Mesenchymal stem cell (in vitro differentiated cells and primary cell): Measurements from ENCODE around the gene CYP26A1.
"Not testable (repeated sequence)": the region's sequence is repeated elsewhere in the genome, so short reads cannot be mapped to it uniquely, and the experiment has no call there.

Experiments
- DNase-seq: peaks from one replicate; pipeline ENCODE4 v3.0.0-alpha.2; 2013
- H2AFZ ChIP-seq: one replicate; pipeline ENCODE4 v1.6.1; 2013; ENCODE audit warnings: low read depth, mild to moderate bottlenecking, control low read depth, inconsistent platforms, low read length, moderate library complexity
- H2AK5ac ChIP-seq: 2 replicates; pipeline ENCODE4 v1.6.1; 2013; ENCODE audit warnings: low read length, moderate library complexity, mild to moderate bottlenecking, inconsistent platforms; ENCODE audit not compliant: severe bottlenecking
- H2BK120ac ChIP-seq: one replicate; pipeline ENCODE4 v1.6.1; 2013; ENCODE audit warnings: low read depth, mild to moderate bottlenecking, inconsistent platforms, low read length, moderate library complexity
- H2BK12ac ChIP-seq, 2 experiments: one replicate each; pipeline ENCODE4 v1.6.1; 2013; ENCODE audit warnings: inconsistent platforms in 2 of 2, low read length in 2 of 2, mild to moderate bottlenecking in 2 of 2, moderate library complexity in 2 of 2, control low read depth in 1 of 2
- H2BK15ac ChIP-seq: one replicate; pipeline ENCODE4 v1.6.1; 2013; ENCODE audit warnings: mild to moderate bottlenecking, low read depth, inconsistent platforms; ENCODE audit not compliant: poor library complexity, severe bottlenecking
- H2BK5ac ChIP-seq: 2 replicates; pipeline ENCODE4 v1.6.1; 2013; ENCODE audit warnings: low read depth, mild to moderate bottlenecking, low read length, control low read depth, inconsistent platforms; ENCODE audit not compliant: poor library complexity, severe bottlenecking
- H3K14ac ChIP-seq, 2 experiments: one replicate each; pipeline ENCODE4 v1.6.1; 2013; ENCODE audit warnings: inconsistent platforms in 2 of 2, low read length in 2 of 2, control low read depth in 1 of 2, mild to moderate bottlenecking in 1 of 2, moderate library complexity in 1 of 2
- H3K18ac ChIP-seq, 2 experiments: one replicate each; pipeline ENCODE4 v1.6.1; 2013; ENCODE audit warnings: inconsistent platforms in 2 of 2, low read length in 2 of 2, control low read depth in 1 of 2, low read depth in 1 of 2, mild to moderate bottlenecking in 1 of 2
- H3K23ac ChIP-seq, 2 experiments: one replicate each; pipeline ENCODE4 v1.6.1; 2013; ENCODE audit warnings: inconsistent platforms in 2 of 2, low read length in 2 of 2, mild to moderate bottlenecking in 2 of 2, moderate library complexity in 2 of 2, control low read depth in 1 of 2
- H3K27ac ChIP-seq: 2 replicates; pipeline ENCODE4 v1.5.1; 2013; ENCODE audit warnings: mild to moderate bottlenecking, moderate library complexity, low read length, control low read depth, inconsistent platforms; ENCODE audit not compliant: poor library complexity, severe bottlenecking
- H3K27me3 ChIP-seq, 2 experiments: 2 replicates each; pipeline versions ENCODE4 v1.6.1 to v1.7.0; 2013; ENCODE audit warnings: low read length in 2 of 2, mild to moderate bottlenecking in 2 of 2, moderate library complexity in 2 of 2, control low read depth in 1 of 2, inconsistent platforms in 1 of 2; ENCODE audit not compliant: control insufficient read depth in 1 of 2, insufficient read depth in 1 of 2
- H3K36me3 ChIP-seq, 2 experiments: 2 replicates each; pipeline versions ENCODE4 v1.6.1 to v1.7.0; 2013; ENCODE audit warnings: low read length in 2 of 2, control low read depth in 1 of 2, inconsistent platforms in 1 of 2, low read depth in 1 of 2, mild to moderate bottlenecking in 1 of 2; ENCODE audit not compliant: insufficient read depth in 2 of 2, control insufficient read depth in 1 of 2
- H3K4ac ChIP-seq, 2 experiments: one replicate each; pipeline ENCODE4 v1.6.1; 2013; ENCODE audit warnings: inconsistent platforms in 2 of 2, low read length in 2 of 2, mild to moderate bottlenecking in 2 of 2, moderate library complexity in 2 of 2, control low read depth in 1 of 2, low read depth in 1 of 2
- H3K4me1 ChIP-seq: 2 replicates; pipeline ENCODE4 v1.6.1; 2013; ENCODE audit warnings: low read depth, low read length, control low read depth; ENCODE audit not compliant: control insufficient read depth, insufficient read depth
- H3K4me2 ChIP-seq: 2 replicates; pipeline ENCODE4 v1.6.1; 2013; ENCODE audit warnings: low read length, mild to moderate bottlenecking, inconsistent platforms; ENCODE audit not compliant: poor library complexity, severe bottlenecking
- H3K4me3 ChIP-seq, 2 experiments: 2 replicates each; pipeline versions ENCODE4 v1.5.1 to v1.7.0; 2013; ENCODE audit warnings: low read length in 2 of 2, mild to moderate bottlenecking in 2 of 2, control low read depth in 1 of 2, low read depth in 1 of 2; ENCODE audit not compliant: insufficient read depth in 1 of 2
- H3K79me1 ChIP-seq: replicated peaks from 2 replicates; pipeline ENCODE4 v1.6.1; 2013; ENCODE audit warnings: mild to moderate bottlenecking, control low read depth, low read length, inconsistent platforms; ENCODE audit not compliant: poor library complexity, severe bottlenecking
- H3K9ac ChIP-seq: 2 replicates; pipeline ENCODE4 v1.7.0; 2013; ENCODE audit warnings: mild to moderate bottlenecking, low read length, moderate library complexity
- H3K9me3 ChIP-seq: 2 replicates; pipeline ENCODE4 v1.7.0; 2013; ENCODE audit warnings: mild to moderate bottlenecking, low read length; ENCODE audit not compliant: control insufficient read depth
- H4K8ac ChIP-seq: one replicate; pipeline ENCODE4 v1.6.1; 2013; ENCODE audit warnings: inconsistent platforms, mild to moderate bottlenecking, low read length, moderate library complexity
- H4K91ac ChIP-seq: one replicate; pipeline ENCODE4 v1.6.1; 2013; ENCODE audit warnings: mild to moderate bottlenecking, low read length, inconsistent platforms
- whole genome bisulfite sequencing: methylation state at CpG from one replicate; pipeline ENCODE4 v1.1.7; 2013; ENCODE audit warnings: mixed read lengths; 5-methylcytosine and 5-hydroxymethylcytosine counted together

Gene CYP26A1

DNA sequence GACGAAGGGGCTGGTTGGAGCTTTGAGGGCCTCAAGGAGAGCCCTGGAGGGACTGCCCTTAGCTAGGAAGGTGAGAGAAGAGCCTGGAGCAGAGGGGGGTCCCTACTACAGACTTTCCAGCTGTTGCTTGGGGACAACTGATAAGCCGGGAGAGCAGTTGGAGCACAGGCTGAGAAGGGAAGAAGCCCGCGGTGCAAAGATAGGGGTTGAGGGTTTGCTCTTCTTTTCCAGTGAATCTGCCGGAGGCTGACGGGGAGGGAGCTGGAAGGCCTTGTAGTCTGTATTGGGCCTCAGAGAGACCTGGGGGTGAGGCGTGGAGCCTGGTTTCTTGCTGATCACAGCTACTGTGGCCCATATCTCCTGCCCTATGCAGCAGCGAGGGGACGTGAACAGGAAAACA is 23.7 kb downstream of the CYP26A1 start:
- Histone ChIP-seq H2BK5ac (no peak overlapping the region), H3K18ac (no peak overlapping the region), H2AFZ (no peak overlapping the region), H3K9me3 (no peaks in the 10 kb centered on the region), H4K91ac (no peak overlapping the region), H3K36me3 (no peaks in the 10 kb centered on the region), H3K4me3 (no peak overlapping the region), H2BK120ac (no peak overlapping the region), H3K9ac (no peak overlapping the region), H3K4me1 (no peaks in the 10 kb centered on the region), H4K8ac (no peak overlapping the region), H3K14ac (no peak overlapping the region), H3K27ac (no peak overlapping the region), H2AK5ac (no peak overlapping the region), H3K23ac (no peak overlapping the region), H3K4ac (no peak overlapping the region), H3K4me2 (no peak overlapping the region), H3K79me1 (no peaks in the 10 kb centered on the region), H3K27me3 (peaks cover 16 to 17% of the 10 kb centered on the region in 2 experiments), H2BK12ac (no peak overlapping the region), H2BK15ac (no peak overlapping the region)
- no peak for DNase-seq
- WGBS, result 58% methylated on average over 9 of the region's 9 CpGs

DNA sequence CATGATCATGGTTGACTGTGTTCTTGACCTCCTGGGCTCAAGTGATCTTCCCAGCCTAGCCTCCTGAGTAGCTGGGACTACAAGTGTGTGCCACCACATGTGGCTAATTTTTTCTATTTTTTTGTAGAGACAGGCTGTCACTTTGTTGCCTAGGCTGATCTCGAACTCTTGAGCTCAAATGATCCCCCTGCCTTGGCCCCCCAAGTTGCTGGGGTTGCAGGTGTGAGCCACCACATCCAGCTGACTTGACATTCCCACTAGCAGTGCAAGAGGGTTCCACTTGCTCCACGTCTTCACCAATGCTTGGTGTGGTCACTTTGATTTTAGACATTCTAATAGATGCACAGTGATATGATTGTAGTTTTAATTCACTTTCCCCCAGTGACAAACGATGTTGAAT is 25.1 kb downstream of the CYP26A1 start:
- peaks cover 5% of the 10 kb centered on the region for H3K9me3 ChIP-seq
- DNase-seq, result no peak
- no peaks in the 10 kb centered on the region for H3K4me1 ChIP-seq
- H2BK120ac ChIP-seq, result no peak overlapping the region
- H3K9ac ChIP-seq, result no peak overlapping the region
- no peak overlapping the region for H2BK5ac ChIP-seq
- H3K4me3 ChIP-seq, result no peak overlapping the region
- no peak overlapping the region for H4K8ac ChIP-seq
- H3K23ac ChIP-seq, result no peak overlapping the region
- WGBS, result 73% methylated on average over 2 of the region's 3 CpGs
- no peak overlapping the region for H2AFZ ChIP-seq
- no peaks in the 10 kb centered on the region for H3K36me3 ChIP-seq
- no peak overlapping the region for H3K4me2 ChIP-seq
- H3K18ac ChIP-seq, result no peak overlapping the region
- H2BK15ac ChIP-seq, result no peak overlapping the region
- no peak overlapping the region for H3K27ac ChIP-seq
- no peak overlapping the region for H4K91ac ChIP-seq
- H2BK12ac ChIP-seq, result no peak overlapping the region
- H2AK5ac ChIP-seq, result no peak overlapping the region
- no peaks in the 10 kb centered on the region for H3K79me1 ChIP-seq
- peaks cover 16 to 17% of the 10 kb centered on the region in 2 experiments for H3K27me3 ChIP-seq
- no peak overlapping the region for H3K14ac ChIP-seq
- no peak overlapping the region for H3K4ac ChIP-seq

DNA sequence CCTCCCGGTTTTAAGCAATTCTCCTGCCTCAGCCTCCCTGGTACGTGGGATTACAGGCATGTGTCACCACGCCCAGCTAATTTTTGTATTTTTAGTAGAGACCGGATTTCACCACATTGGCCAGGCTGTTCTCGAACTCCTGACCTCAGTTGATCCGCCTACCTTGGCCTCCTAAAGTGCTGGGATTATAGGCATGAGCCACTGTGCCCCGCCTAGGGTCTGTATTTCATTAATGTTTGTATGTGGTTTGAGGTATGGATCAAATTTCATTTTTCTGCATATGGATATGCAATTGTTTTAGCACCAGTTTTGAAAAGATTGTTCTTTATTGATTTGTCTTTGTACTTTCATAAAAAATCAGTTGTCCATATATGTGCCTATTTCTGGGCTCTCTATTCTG is 26.0 kb downstream of the CYP26A1 start:
- H3K4me1 ChIP-seq, result no peaks in the 10 kb centered on the region
- no peaks in the 10 kb centered on the region for H3K36me3 ChIP-seq
- no peak overlapping the region for H3K4me3 ChIP-seq
- H3K4ac ChIP-seq, result no peak overlapping the region
- no peak for DNase-seq
- no peak overlapping the region for H4K8ac ChIP-seq
- no peak overlapping the region for H3K14ac ChIP-seq
- H3K27ac ChIP-seq, result no peak overlapping the region
- no peak overlapping the region for H2AFZ ChIP-seq
- H2BK12ac ChIP-seq, result no peak overlapping the region
- no peak overlapping the region for H3K9ac ChIP-seq
- H3K23ac ChIP-seq, result no peak overlapping the region
- H2BK120ac ChIP-seq, result no peak overlapping the region
- H3K79me1 ChIP-seq, result no peaks in the 10 kb centered on the region
- H3K9me3 ChIP-seq, result peaks cover 8% of the 10 kb centered on the region
- peaks cover 11 to 12% of the 10 kb centered on the region in 2 experiments for H3K27me3 ChIP-seq
- WGBS, result 94% methylated on average over 7 of the region's 7 CpGs
- no peak overlapping the region for H2BK15ac ChIP-seq
- no peak overlapping the region for H2AK5ac ChIP-seq
- H3K18ac ChIP-seq, result no peak overlapping the region
- no peak overlapping the region for H3K4me2 ChIP-seq
- H2BK5ac ChIP-seq, result no peak overlapping the region
- no peak overlapping the region for H4K91ac ChIP-seq

DNA sequence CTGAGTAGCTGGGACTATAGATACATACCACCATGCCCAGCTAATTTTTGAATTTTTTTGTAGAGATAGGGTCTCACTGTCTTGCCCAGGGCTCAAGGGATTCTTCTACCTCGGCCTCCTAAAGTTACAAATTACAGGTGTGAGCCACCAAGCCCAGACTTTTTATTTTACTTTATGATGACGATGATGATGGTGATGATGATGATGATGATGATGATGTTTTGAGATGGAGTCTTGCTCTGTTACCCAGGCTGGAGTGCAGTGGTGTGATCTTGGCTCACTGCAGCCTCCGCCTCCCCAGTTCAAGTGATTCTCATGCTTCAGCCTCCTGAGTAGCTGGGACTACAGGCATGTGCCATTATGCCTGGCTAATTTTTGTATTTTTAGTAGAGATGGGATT is 27.5 kb downstream of the CYP26A1 start:
- not testable (repeated sequence) for H3K4me2 ChIP-seq, H3K18ac ChIP-seq, H3K4me1 ChIP-seq, H2BK120ac ChIP-seq, H3K4me3 ChIP-seq, H3K23ac ChIP-seq, H3K14ac ChIP-seq, H3K9ac ChIP-seq, H3K36me3 ChIP-seq, H3K79me1 ChIP-seq, H2BK5ac ChIP-seq, H2BK15ac ChIP-seq, H4K91ac ChIP-seq, H3K4ac ChIP-seq, H3K9me3 ChIP-seq, H2AFZ ChIP-seq, H2AK5ac ChIP-seq, DNase-seq, H4K8ac ChIP-seq, H3K27ac ChIP-seq, H2BK12ac ChIP-seq
- 91% methylated on average over 2 of the region's 3 CpGs for WGBS
- peaks cover 9 to 12% of the 10 kb centered on the region in 2 experiments for H3K27me3 ChIP-seq
